Testis (tissue), 3 donors: Measurements from ENCODE around the gene GNPDA2. TPM values are rescaled to one million over a fixed set of nuclear protein-coding genes. Genes with fewer than 3 reads are reported as not detected.

Experiments
- DNase-seq: peaks from one replicate; pipeline ENCODE4 v3.0.0-alpha.2; 2019
- H3K27ac ChIP-seq, 2 donors: fragments of 200-600 bp; sonication (generic); one replicate each; pipeline ENCODE4 v1.5.1; 2019
- H3K27me3 ChIP-seq: fragments of 200-600 bp; sonication (generic); one replicate; pipeline ENCODE4 v1.5.1; 2019
- H3K36me3 ChIP-seq: fragments of 200-600 bp; sonication (generic); one replicate; pipeline ENCODE4 v1.5.1; 2017; ENCODE audit warnings: low read depth; ENCODE audit errors: missing control alignments
- H3K4me1 ChIP-seq: fragments of 200-600 bp; sonication (generic); one replicate; pipeline ENCODE4 v1.5.1; 2019
- H3K4me3 ChIP-seq, 2 donors: fragments of 200-600 bp; sonication (generic); one replicate each; pipeline ENCODE4 v1.5.1; 2017 to 2019
- H3K9me3 ChIP-seq: fragments of 200-600 bp; sonication (generic); one replicate; pipeline ENCODE4 v1.5.1; 2017
- POLR2A ChIP-seq: fragments of 450-650 bp; IDR thresholded peaks from one replicate; pipeline ENCODE4 v1.6.1; 2017; ENCODE audit warnings: antibody characterized with exemption, mild to moderate bottlenecking, moderate library complexity
- WGBS, 2 donors: methylation state at CpG; one replicate each; pipeline ENCODE4 v1.1.5; 2018; 5-methylcytosine and 5-hydroxymethylcytosine counted together
- intact Hi-C: fragments of 100-400 bp; cut with DNase I; formaldehyde crosslinking; loops from one replicate; pipeline ENCODE4 v1.15.1; 2023; ENCODE audit warnings: low total_unique reads
- polyA plus RNA-seq: library from polyadenylated mRNA; stranded (reverse); fragments of 350-450 nt; fragmentation: Illumina TruSeq; extraction: RNeasy Lipid Tissue Mini Kit (QIAGEN cat#74804); gene quantifications from one replicate; pipeline ENCODE4 v1.2.3, GENCODE V29; 2014; ENCODE audit warnings: low read depth, low replicate concordance; ENCODE audit not compliant: insufficient read depth
- total RNA-seq, 2 donors: library from RNA; depleted of rRNA; stranded (reverse); fragments of >200 nt; gene quantifications; one replicate each; pipeline ENCODE4 v1.2.3, GENCODE V29; 2016
- TF ChIP-seq, protein P1 (sequence below), 3 experiments: fragments of 450-650 bp in 2 of 3; fragments of 200-600 bp in 1 of 3; sonication (generic) in 1 of 3; IDR thresholded peaks; one replicate each; pipeline ENCODE4 v1.5.1; 2016 to 2019; ENCODE audit warnings: antibody characterized with exemption in 3 of 3, mild to moderate bottlenecking in 2 of 3, moderate library complexity in 1 of 3

The GNPDA2 gene
- total and polyA plus RNA-seq, 3 donors from 2014 or later = 14.1 to 18.2 (median 16.4) TPM

DNA sequence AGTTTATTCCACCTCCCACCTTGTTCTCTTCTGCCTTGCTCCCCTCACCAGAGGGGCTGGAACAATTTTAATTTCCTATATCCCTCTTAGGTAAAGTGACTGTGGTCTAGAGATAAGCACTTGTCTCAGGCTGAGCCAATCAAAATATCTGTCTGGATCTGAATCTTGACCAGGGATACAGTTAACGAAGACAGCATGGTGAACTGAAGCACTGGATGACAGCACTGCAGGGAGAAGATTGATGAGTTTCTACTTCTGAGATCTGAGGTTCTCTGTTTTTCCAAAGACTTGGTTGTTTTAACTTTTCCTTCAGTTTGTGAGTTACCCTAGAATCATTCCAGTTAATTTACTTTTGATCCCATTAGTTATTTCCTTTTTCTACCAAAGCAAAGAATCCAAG lies 13.2 kb downstream of the GNPDA2 start:
- intact Hi-C loops = no loop called here
- no peak for DNase-seq
- WGBS, 2 donors = 100% methylated on average over 1 of the region's 1 CpG
- Histone ChIP-seq H3K36me3 (no peaks in the 10 kb centered on the region), H3K9me3 (no peaks in the 10 kb centered on the region), H3K27me3 (no peaks in the 10 kb centered on the region), H3K4me3 (no peak overlapping the region), H3K27ac (no peak overlapping the region), H3K4me1 (no peaks in the 10 kb centered on the region)
- no peak for TF ChIP-seq POLR2A
- TF ChIP-seq, protein P1, sequence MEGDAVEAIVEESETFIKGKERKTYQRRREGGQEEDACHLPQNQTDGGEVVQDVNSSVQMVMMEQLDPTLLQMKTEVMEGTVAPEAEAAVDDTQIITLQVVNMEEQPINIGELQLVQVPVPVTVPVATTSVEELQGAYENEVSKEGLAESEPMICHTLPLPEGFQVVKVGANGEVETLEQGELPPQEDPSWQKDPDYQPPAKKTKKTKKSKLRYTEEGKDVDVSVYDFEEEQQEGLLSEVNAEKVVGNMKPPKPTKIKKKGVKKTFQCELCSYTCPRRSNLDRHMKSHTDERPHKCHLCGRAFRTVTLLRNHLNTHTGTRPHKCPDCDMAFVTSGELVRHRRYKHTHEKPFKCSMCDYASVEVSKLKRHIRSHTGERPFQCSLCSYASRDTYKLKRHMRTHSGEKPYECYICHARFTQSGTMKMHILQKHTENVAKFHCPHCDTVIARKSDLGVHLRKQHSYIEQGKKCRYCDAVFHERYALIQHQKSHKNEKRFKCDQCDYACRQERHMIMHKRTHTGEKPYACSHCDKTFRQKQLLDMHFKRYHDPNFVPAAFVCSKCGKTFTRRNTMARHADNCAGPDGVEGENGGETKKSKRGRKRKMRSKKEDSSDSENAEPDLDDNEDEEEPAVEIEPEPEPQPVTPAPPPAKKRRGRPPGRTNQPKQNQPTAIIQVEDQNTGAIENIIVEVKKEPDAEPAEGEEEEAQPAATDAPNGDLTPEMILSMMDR (IDR thresholded peaks at IDR 0.05) = no peak

DNA sequence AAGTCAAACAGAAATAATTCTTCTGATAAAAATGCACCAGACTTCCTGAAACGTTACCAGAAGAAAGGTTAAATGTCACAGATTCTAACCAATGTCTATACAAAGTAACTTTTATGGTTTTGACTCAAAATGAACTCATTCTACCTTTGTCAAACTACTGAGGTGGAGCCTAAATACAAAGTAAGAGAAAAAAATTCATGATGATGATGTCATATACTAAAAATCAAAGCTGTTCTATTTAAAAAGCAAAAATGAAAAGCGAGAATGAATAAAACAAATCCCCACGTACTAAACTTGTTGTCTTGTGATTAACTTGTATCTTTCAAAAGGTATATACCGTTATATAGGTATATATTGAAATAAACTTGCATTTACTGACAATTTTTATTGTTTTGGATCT lies 21.7 kb downstream of the GNPDA2 start:
- H3K4me1 ChIP-seq = no peaks in the 10 kb centered on the region
- WGBS, 2 donors = 71 to 76% methylated on average over 4 of the region's 4 CpGs

DNA sequence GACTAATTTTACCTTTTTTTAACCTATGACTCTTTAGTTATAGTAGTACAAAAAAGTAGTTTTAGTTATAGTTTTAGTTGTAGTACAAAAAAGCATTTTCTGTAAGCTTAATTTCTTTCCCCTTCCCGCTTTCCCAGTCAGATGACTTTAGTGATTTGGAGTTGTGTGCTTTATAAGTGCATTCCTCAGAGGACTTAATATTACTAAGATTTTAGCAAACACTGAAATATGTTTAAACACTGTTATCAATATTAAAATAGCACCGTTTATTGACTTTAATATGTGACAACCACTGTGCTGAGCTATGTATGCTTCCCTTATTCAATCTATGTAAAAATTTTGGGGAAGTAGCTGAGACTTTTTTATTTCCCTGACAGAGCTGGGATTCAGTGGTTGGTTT lies 25.3 kb downstream of the GNPDA2 start:
- TF ChIP-seq, protein P1 (IDR thresholded peaks at IDR 0.05) = no peak
- no peak for TF ChIP-seq POLR2A
- Histone ChIP-seq H3K4me1 (no peaks in the 10 kb centered on the region), H3K9me3 (no peaks in the 10 kb centered on the region), H3K4me3 (no peak overlapping the region), H3K27ac (no peak overlapping the region), H3K36me3 (no peaks in the 10 kb centered on the region), H3K27me3 (no peaks in the 10 kb centered on the region)
- DNase-seq = no peak
- WGBS, 2 donors = 89 to 94% methylated on average over 2 of the region's 2 CpGs
- intact Hi-C loops = no loop called here

More for the DNA sequence above, 21.7 kb downstream of the GNPDA2 start:
- TF ChIP-seq, protein P1 (IDR thresholded peaks at IDR 0.05) = no peak
- no peak for TF ChIP-seq POLR2A
- intact Hi-C loops = no loop called here
- no peaks in the 10 kb centered on the region for H3K36me3 ChIP-seq
- no peak overlapping the region for H3K4me3 ChIP-seq
- H3K9me3 ChIP-seq = no peaks in the 10 kb centered on the region
- H3K27me3 ChIP-seq = no peaks in the 10 kb centered on the region
- H3K27ac ChIP-seq = no peak overlapping the region
- no peak for DNase-seq

DNA sequence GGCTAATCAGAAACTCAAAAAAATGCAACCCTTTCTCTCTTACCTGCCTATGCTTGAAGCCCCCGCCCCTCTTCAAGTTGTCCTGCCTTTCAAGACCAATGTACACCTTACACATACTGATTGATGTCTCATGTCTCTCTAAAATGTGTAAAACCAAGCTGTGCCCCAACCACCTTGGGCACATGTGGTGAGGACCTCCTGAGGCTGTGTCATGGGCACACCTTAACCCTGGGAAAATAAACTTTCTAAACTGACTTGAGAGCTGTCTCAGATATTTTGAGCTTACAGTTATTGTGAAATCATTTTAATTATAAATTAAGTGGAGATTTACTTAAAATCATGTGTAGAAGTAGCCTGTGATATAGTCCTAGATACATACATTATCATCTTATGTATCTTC lies 25.9 kb downstream of the GNPDA2 start:
- Histone ChIP-seq H3K4me3 (no peak overlapping the region), H3K9me3 (no peaks in the 10 kb centered on the region), H3K27ac (no peak overlapping the region), H3K27me3 (no peaks in the 10 kb centered on the region), H3K4me1 (no peaks in the 10 kb centered on the region), H3K36me3 (no peaks in the 10 kb centered on the region)
- 95 to 96% methylated on average over 1 of the region's 1 CpG for WGBS, 2 donors
- TF ChIP-seq, protein P1 (IDR thresholded peaks at IDR 0.05) = no peak
- no peak for TF ChIP-seq POLR2A
- no peak for DNase-seq
- intact Hi-C loops = no loop called here

GRCh38 chr4:44684648-44685047 lies 41.7 kb downstream of the GNPDA2 start:
- no peak overlapping the region for H3K4me3 ChIP-seq

More at GRCh38 chr4:44684648-44685047, 41.7 kb downstream of the GNPDA2 start:
- TF ChIP-seq, protein P1 (IDR thresholded peaks at IDR 0.05) = no peak
- no peak for DNase-seq
- H3K4me1 ChIP-seq = no peaks in the 10 kb centered on the region
- no peaks in the 10 kb centered on the region for H3K36me3 ChIP-seq
- no peak overlapping the region for H3K27ac ChIP-seq
- intact Hi-C loops = no loop called here
- H3K27me3 ChIP-seq = no peaks in the 10 kb centered on the region
- H3K9me3 ChIP-seq = no peaks in the 10 kb centered on the region
- 88 to 97% methylated on average over 1 of the region's 1 CpG for WGBS, 2 donors
